ENCODE measurements around the gene IKZF2. TPM values are rescaled to one million over a fixed set of nuclear protein-coding genes. Genes with fewer than 3 reads are reported as not detected.

Gene IKZF2
- total RNA-seq, 1 experiment from 2014 or later, result 3.0 TPM

- H3K4me2 ChIP-seq (ENCODE audit: insufficient read depth, insufficient read length, low read length), result no peak overlapping the region
- H4K20me1 ChIP-seq (ENCODE audit: control insufficient read depth, insufficient read depth, insufficient read length), result no peaks in the 10 kb centered on the region
- H3K27me3 Mint-ChIP-seq (ENCODE audit: low read depth), result no peaks in the 10 kb centered on the region
- no peaks in the 10 kb centered on the region for H3K4me1 ChIP-seq (ENCODE audit: insufficient read depth, low read length)
- no peak overlapping the region for H4K5ac ChIP-seq (ENCODE audit: insufficient read length, low read depth, low read length)
- no peak overlapping the region for H2AFZ ChIP-seq (ENCODE audit: low read length)
- H2BK20ac ChIP-seq (ENCODE audit: low read depth, low read length, poor library complexity, severe bottlenecking), result no peak overlapping the region
- H3T11ph ChIP-seq (ENCODE audit: low read length), result no peak overlapping the region
- H3K27ac Mint-ChIP-seq, result no peak overlapping the region
- no peak overlapping the region for H3K56ac ChIP-seq (ENCODE audit: insufficient read length, low read depth, low read length)
- H3K36me3 Mint-ChIP-seq (ENCODE audit: insufficient read depth in 1 of 3, low read depth in 3 of 3), result no peaks in the 10 kb centered on the region
- H3K18ac ChIP-seq (ENCODE audit: insufficient read length, low read depth, low read length), result no peak overlapping the region
- peaks cover 0 to 3% of the 10 kb centered on the region in 2 experiments; a peak in 1 of 4 replicates for H3K4me1 Mint-ChIP-seq
- no peak overlapping the region for H2AK5ac ChIP-seq (ENCODE audit: insufficient read length, low read length)
- no peaks in the 10 kb centered on the region for H3K79me2 ChIP-seq (ENCODE audit: insufficient read depth, low read length)
- TF ChIP-seq, protein P1, sequence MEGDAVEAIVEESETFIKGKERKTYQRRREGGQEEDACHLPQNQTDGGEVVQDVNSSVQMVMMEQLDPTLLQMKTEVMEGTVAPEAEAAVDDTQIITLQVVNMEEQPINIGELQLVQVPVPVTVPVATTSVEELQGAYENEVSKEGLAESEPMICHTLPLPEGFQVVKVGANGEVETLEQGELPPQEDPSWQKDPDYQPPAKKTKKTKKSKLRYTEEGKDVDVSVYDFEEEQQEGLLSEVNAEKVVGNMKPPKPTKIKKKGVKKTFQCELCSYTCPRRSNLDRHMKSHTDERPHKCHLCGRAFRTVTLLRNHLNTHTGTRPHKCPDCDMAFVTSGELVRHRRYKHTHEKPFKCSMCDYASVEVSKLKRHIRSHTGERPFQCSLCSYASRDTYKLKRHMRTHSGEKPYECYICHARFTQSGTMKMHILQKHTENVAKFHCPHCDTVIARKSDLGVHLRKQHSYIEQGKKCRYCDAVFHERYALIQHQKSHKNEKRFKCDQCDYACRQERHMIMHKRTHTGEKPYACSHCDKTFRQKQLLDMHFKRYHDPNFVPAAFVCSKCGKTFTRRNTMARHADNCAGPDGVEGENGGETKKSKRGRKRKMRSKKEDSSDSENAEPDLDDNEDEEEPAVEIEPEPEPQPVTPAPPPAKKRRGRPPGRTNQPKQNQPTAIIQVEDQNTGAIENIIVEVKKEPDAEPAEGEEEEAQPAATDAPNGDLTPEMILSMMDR (conservative IDR thresholded peaks at IDR 0.05), result no peak
- H3K23ac ChIP-seq (ENCODE audit: insufficient read length, low read depth, low read length), result no peak overlapping the region
- H3K9me3 Mint-ChIP-seq, result no peaks in the 10 kb centered on the region
- H4K8ac ChIP-seq (replicated peaks; ENCODE audit: insufficient read length, low read depth, low read length), result no peak overlapping the region
- H3K4ac ChIP-seq (ENCODE audit: low read depth, low read length), result no peak overlapping the region
- no peak overlapping the region for H2BK15ac ChIP-seq (ENCODE audit: low read depth, low read length)
- no peak overlapping the region for H3K27ac ChIP-seq (ENCODE audit: insufficient read length, low read depth, low read length)
- no peaks in the 10 kb centered on the region for H3K9me3 ChIP-seq (ENCODE audit: control insufficient read depth, low read depth, low read length)
- no peak overlapping the region for H2BK120ac ChIP-seq (ENCODE audit: low read depth, low read length, poor library complexity, severe bottlenecking)
- H2BK5ac ChIP-seq (ENCODE audit: insufficient read length, low read length), result no peak overlapping the region
- no peaks in the 10 kb centered on the region for H3K23me2 ChIP-seq (ENCODE audit: insufficient read length, low read depth, low read length, poor library complexity, severe bottlenecking)
- H3K79me1 ChIP-seq (ENCODE audit: insufficient read depth, low read depth, low read length, poor library complexity, severe bottlenecking), result no peaks in the 10 kb centered on the region
- H3K27me3 ChIP-seq (ENCODE audit: insufficient read depth, low read length), result no peaks in the 10 kb centered on the region
- H3K14ac ChIP-seq (ENCODE audit: insufficient read depth, low read length), result no peak overlapping the region
- no peak for DNase-seq
- no peak overlapping the region for H2BK12ac ChIP-seq (ENCODE audit: insufficient read length, low read depth, low read length)
- no peak overlapping the region for H3K4me3 Mint-ChIP-seq
- WGBS (ENCODE audit: extremely low coverage, insufficient read length, low lambda C conversion rate), result no CpG with 5 or more reads among the region's 3 CpGs
- no peak overlapping the region for H4K91ac ChIP-seq (ENCODE audit: insufficient read length, low read depth, low read length)
- H3K9ac ChIP-seq (ENCODE audit: extremely low read depth, insufficient read length, low read length), result no peak overlapping the region
Observed at GRCh38 chr2:212973347-212973746, 178.1 kb downstream of the IKZF2 start.
